Stimulated activated CD4-positive, alpha-beta T cell treated with anti-CD3 and anti-CD28 coated beads, TNF-alpha, amount 100 ng/mL, for 1 hour (primary cell): ENCODE measurements around the gene GJB4.
"Not testable (repeated sequence)": the region's sequence is repeated elsewhere in the genome, so short reads cannot be mapped to it uniquely, and the experiment has no call there.

Source experiments
- DNase-seq, 3 donors: peaks; one replicate each; pipeline ENCODE4 v3.0.0-alpha.2; 2020; ENCODE audit warnings: low read depth in 3 of 3, low spot score in 1 of 3

GJB4 gene

GRCh38 chr1:34746785-34747637, 12.5 kb upstream of the GJB4 start:
- DNase-seq = no peak

GRCh38 chr1:34747638-34747941, 11.9 kb upstream of the GJB4 start:
- no peak for DNase-seq

GRCh38 chr1:34749992-34750391, 9.5 kb upstream of the GJB4 start:
- no peak for DNase-seq

DNA sequence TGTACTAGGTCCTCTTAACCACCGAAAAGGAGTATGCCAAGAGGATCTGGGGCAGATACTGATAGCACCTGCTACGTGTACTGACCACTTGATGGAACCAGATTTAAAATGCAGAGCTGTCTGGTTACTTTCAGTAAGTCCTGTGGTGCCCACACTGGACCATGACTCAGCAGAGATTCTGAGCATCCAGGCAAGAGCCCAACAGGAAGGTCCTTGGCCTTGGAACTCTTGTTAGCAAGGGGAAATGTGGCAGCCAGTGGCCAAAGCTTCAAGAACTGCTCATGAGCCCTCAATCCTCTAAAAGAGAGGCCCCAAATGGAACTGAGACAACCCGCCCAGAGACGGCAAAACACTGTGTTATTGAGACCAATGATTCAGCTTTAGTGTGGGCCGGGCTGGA, 8.9 kb upstream of the GJB4 start:
- DNase-seq = no peak

DNA sequence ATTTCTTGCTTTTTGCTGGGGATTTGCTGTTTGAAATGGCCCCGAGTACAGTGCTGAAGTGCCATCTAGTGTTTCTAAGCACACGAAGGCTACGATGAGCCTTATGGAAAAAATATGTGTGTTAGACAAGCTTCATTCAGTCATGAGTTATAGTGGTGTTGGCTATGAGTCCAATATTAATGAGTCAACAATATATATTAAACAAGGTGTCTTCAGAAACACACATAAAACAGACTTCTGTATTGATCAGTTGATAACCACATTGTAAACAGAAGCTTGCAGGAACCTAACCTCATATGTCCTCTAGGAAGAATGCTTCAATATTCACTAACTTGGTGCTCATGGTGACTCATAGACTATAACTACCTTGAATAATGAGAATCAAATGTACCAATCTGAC, 6.4 kb upstream of the GJB4 start:
- no peak for DNase-seq

DNA sequence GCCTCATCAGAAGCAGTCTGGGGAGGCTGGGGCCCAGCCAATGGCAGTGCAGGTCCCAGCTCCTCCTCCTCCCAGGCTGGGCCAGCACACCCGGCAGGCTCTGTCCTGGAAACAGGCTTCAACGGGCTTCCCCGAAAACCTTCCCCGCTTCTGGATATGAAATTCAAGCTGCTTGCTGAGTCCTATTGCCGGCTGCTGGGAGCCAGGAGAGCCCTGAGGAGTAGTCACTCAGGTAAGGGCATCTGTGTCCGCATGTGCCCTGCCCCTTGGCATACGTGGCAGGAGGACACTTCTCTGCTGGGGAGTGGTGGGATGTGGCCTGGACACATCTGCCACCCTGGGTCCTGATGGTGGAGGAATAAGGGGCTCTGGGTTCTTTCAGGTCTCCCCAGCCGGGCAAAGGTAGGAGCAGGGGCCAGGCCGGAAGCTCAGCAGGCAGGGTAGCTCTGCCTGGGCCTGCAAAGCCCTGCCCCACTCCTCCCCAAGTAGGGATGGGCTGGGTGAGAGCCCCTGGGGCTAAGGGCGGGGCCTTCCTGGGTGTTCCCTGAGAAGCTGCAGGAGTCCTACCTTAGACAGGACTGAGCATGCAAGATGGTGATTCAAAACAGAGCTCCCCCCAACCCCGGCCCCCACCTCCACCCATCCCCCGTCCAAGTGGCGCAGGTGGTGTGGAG, 4.4 kb upstream of the GJB4 start, which contains the start of gene GJB5:
Gene GJB5 (plus strand): TSS at position 84 of the 674 bp plus-strand sequence. CDS start 2,284 bp downstream, outside the sequence.
- DNase-seq = no peak

GRCh38 chr1:34755961-34756360, 3.6 kb upstream of the GJB4 start:
- no peak for DNase-seq

DNA sequence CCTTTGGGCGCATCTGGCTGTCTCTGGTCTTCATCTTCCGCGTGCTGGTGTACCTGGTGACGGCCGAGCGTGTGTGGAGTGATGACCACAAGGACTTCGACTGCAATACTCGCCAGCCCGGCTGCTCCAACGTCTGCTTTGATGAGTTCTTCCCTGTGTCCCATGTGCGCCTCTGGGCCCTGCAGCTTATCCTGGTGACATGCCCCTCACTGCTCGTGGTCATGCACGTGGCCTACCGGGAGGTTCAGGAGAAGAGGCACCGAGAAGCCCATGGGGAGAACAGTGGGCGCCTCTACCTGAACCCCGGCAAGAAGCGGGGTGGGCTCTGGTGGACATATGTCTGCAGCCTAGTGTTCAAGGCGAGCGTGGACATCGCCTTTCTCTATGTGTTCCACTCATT, 2.2 kb upstream of the GJB4 start:
- DNase-seq = no peak

- DNase-seq = no peak
These were observed 789 bp upstream of the GJB4 start for GRCh38 chr1:34758751-34759150.

- no peak for DNase-seq
These were observed 1.7 kb downstream of the GJB4 start for GRCh38 chr1:34761176-34761761.

GRCh38 chr1:34761776-34762307, 2.3 kb downstream of the GJB4 start:
- no peak for DNase-seq

- no peak for DNase-seq
These were observed 3.1 kb downstream of the GJB4 start for GRCh38 chr1:34762474-34763141.

GRCh38 chr1:34763142-34763781, 3.7 kb downstream of the GJB4 start:
- DNase-seq = no peak

DNA sequence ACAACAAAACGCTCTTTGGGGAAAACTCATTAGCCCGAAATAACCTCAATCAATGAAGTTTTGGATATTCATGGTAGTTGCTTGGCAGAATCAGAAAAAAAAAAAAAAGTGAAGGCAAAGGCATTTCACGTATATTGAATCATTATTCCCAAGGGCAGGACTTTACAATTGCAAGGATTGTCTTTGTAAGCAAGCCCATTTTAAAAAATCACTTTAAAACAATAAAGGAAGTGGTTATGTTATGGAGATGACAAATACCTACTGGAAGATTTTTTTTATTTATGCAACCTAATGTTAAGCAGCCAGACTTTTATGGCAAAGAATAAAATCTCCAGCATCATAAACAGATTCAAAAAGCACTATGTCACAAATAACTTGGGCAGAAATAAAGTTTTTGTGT, 9.3 kb downstream of the GJB4 start:
- DNase-seq = no peak

GRCh38 chr1:34770891-34771504, 11.5 kb downstream of the GJB4 start:
- no peak for DNase-seq

GRCh38 chr1:34771573-34772371, 12.2 kb downstream of the GJB4 start:
- no peak for DNase-seq

DNA sequence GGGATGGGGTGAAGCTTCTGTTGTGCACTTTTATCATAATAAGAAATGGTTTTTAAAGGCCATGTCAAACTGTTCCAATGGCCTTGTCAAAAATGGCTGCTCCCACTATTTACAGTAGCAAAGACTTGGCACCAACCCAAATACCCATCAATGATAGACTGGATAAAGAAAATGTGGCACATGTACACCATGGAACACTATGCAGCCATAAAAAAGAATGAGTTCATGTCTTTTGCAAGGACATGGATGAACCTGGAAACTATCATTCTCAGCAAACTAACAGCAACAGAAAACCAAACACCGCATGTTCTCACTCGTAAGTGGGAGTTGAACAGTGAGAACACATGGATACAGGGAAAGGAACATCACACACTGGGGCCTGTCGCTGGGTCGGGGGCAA, 13.6 kb downstream of the GJB4 start:
- DNase-seq = not testable (repeated sequence)

DNA sequence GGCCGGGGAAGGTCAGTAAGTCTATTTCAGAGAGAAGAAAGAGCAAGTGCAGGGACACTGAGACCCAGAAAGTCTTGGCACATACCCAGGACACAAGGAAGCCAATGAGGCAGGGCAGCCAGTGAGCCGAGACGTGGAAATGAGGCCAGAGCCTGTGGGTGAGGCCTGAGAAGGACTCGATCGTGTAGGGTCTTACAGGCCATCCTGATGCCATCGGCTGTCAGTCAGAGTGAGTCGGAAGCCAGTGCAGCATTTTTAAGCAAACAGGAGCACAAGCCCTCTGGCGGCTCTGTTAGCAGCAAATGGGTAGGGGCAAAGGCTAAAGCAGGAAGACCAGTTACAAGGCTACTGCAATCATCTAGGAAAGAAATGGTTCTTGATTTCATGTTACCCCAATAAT, 15.4 kb downstream of the GJB4 start:
- no peak for DNase-seq

DNA sequence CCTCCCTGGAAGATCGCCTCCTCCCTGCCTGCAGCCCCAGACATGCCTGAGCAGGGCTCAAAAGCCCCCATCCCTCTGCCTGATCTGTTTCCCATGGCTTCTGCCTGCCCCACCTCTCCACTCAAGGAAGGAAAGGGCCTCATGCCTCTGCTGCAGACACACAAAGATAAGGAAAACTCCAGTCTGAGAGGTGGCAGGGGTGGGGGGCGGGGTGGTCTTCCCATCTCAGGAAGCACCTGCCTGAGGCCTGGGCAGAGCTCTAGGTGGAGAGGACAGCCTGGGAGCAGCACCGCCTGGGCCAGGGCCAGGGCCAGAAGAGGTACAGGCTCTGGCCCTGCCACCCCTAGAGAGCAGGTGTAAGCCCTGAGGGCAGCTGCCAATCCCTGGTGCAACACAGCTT, 17.4 kb downstream of the GJB4 start:
- no peak for DNase-seq
